HG03520 (cell line): ENCODE results near the gene PRPF40B.

Experiments
- ATAC-seq: cut with Tn5 transposase; IDR thresholded peaks from one replicate; pipeline ENCODE4 v1.9.1; 2021; ENCODE audit warnings: mild to moderate bottlenecking, moderate library complexity; ENCODE audit not compliant: unreplicated experiment

PRPF40B gene

DNA sequence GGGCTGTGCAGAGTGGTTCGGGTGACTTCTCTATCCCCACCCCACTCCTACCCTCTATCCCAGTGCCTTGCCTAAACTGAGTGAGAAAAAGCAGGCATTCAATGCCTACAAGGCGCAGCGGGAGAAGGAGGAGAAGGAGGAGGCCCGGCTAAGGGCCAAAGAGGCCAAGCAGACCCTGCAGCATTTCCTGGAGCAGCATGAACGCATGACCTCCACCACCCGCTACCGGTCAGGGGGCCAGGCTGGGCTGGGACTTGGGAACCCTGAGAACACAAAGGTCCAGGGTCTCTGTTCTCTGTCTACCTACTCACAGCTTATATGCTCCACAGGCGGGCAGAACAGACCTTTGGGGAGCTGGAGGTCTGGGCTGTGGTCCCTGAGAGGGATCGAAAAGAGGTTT, 11.7 kb downstream of the PRPF40B start:
- ATAC-seq = no peak

DNA sequence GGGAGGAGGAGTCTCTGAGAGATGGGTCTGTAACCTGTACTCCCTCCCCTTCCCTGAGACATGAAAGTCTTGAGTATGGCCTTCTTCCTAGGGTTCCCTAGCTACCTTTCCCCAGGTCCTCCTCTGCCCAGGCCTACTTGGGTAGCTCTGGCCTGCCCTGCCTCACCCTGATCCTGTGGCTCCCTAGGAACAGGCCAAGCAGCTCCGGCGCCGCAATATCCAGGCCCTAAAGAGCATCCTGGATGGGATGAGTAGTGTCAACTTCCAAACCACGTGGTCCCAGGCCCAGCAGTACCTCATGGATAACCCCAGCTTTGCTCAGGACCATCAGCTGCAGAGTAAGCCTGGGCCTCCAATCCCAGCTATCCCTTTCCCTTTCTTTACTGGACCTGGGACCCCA, 12.3 kb downstream of the PRPF40B start:
- ATAC-seq = no peak

DNA sequence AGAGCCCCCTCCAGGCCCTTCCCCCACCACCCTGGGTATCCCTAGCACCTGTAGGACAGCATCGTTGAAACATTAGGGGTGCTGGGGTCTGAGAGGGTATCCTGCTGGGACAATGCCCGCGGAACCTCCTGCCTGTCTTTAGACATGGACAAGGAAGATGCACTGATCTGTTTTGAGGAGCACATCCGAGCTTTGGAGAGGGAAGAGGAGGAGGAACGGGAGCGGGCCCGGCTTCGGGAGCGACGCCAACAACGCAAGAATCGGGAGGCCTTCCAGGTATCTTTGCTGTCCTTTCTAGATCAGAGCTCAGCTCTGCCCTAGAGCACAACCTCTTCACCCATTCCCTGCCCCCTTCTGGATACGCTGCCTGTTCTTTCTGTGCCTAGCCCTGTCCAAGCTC, 13.2 kb downstream of the PRPF40B start:
- ATAC-seq = no peak

DNA sequence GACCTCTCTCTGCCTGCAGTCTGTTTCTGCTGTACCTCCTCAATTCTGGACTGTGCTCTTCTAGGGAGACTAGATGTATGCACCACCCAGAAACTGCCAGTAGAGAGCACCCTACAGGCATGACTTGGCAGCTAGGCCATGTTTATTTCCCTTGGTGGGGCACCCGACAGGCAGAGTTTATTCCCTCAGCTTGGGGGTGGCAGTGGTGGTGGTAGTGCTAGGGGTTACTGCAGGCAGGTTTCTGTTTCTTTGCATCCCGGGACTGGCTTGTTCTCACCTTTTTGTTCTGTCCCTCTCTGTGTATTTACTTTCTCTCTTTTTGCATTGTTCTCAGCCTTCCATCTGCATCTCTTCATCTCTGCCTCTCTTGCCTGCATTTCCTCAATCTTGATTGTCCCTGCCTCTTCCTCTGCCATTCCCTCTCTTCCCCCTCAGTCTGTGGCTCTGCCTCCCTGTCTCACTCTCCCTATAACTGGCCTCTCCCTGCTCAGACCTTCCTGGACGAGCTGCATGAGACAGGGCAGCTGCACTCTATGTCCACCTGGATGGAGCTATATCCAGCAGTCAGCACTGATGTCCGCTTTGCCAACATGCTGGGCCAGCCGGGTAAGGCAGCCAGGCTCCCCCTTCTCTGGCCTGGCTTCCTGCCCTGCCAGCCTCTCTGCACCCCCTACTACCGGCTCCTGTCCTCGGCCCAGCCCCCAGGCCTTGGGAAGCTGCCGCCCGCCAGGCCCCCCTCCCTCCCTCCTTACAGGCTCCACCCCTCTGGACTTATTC, 13.8 kb downstream of the PRPF40B start:
- no peak for ATAC-seq

DNA sequence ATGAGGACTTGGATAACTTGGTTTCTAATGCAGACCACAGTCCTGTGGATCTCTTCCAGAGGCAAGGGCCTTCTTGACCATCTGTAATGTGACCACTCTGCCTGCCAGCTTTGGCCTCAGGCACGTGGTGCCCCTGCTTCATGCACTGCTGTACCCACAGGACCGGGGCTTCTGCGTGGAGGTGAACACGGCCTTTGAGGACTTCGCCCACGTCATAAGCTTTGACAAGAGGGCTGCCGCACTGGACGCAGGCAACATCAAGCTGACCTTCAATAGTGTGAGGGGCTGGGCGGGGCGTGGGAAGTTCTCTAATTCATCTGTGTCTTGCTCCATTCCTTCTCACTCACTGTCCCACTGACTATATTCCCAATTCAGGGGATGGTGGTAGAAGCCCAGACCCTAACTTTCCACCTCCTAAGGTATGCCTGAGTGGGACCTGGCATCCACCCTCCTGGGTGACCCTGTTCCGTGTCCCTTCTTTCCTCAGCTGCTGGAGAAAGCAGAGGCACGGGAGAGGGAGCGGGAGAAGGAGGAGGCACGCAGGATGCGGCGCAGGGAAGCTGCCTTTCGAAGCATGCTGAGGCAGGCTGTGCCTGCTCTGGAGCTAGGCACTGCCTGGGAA, 18.5 kb downstream of the PRPF40B start:
- no peak for ATAC-seq

DNA sequence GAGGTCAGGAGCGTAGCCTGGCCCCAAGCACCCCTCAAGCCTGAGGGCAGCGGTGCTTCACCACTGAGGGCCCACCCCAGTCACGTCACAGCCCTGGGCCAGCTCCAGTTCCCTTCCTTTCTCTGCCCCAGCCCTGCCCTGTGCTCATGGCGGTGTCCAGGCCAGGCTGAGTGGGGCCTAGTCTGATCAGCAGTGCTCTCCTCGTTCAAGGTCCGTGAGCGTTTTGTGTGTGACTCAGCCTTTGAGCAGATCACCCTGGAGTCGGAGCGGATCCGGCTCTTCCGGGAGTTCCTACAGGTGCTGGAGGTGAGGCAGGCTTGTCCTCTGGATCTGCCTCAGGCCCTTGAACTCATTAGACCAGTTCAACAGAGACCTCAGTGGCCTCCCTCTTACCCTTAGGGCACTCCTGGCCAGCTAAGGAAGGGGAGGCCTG, 19.0 kb downstream of the PRPF40B start:
- no peak for ATAC-seq

DNA sequence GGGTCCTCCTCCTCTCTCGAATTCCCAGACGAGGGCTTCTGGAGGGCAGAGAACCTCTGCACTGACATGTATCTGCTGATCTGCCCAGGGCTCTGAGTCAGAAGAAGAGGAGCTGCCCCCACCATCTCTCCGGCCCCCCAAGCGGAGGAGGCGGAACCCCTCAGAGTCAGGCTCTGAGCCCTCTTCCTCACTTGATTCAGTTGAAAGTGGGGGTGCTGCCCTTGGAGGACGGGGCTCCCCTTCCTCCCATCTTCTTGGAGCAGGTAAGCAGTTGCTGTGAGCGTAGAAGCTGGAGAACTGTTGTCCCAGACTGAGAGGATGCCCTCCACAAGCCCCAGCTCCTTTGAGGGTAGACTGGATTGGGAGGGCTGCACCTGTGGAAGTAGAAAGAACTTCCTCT, 19.8 kb downstream of the PRPF40B start:
- no peak for ATAC-seq

DNA sequence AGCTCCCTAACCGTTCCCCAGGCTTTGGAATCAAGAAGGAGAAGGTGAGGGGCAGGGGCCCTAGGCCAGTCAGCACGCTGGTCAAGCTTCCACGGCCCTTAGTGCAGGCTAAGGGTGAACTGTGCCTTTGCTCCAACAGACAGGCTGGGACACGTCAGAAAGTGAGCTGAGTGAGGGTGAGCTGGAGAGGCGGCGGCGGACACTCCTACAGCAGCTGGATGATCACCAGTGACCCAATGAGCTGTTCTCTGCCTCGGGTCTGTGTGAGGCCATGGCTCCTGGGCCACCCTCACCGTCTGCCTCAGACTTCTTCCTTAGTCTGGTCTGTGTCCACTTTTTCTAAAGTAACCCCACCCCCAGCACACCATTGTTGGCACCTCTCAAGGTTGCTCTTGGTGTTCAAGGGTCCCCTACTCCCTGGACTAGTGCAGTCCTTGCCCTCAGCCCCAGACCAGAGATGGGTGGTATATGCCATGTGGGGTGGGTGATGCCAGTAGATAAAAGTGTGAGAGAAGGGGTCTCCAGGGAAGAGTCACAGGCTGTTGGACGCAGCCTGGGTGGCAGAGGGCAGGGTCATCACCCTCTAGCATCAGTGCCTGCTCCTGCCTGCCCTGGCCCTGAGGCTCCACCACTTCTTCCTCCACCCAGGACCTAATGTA, 20.7 kb downstream of the PRPF40B start:
- no peak for ATAC-seq

DNA sequence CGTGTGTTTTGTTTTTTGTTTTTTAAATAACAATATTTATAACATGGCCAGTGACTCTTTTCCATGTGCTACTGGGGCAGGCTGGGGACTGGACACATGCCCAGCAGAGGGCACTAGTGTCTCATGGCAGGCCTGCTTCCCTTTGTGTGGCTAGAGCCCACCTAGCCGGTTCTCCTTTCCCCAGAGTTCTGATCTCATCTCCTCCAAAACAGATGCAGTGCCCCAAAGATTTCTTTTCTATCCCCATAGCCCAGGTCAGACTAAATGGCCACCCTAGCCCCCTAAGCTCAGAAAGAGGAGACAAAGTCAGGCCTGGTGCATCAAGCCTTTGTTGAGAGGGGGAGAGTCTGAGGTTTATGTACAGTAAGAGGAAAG, 21.2 kb downstream of the PRPF40B start:
- no peak for ATAC-seq

DNA sequence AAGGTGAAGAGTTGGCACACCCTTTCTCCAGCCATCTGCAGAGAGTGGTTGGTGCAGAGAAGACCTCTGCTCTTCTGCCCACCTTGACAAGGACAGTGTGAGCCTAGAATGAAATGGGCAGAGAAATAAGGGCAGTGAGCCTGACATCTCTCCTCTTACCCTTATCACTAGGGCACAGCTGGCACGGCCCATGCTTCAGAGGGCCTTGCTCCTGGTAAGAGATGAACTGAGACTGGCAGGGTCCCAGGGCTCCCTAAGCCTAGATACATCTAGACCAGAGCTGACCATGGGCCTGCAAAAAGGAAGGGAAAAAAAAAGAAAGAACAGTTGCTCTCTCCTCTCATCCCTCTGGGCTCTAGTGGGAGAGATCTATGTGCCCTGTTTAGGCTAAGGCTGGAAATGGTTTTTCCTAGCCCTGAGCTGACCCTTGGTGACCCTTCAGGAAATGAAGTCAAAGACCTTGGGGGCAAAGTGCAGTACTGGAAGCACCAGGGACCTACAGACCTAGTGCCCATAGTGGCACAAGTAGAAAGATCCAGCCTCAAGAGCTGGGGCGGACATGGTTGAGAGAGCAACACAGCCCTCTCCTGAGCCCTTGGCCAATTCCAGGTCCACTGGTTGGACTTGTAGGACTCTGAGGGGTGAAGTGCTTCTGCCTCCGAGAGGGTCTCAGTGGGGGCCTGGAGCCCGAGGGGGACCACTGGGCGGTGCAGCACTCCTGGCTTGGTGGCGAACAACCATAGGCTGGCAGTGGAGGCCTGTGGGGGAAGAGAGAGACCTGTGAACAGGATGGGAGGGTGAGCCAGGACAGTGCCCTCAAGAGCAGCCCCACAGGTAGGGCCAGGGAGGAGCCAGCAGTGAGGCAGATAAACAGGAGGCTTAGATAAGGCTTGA, 22.0 kb downstream of the PRPF40B start:
- ATAC-seq = no peak

DNA sequence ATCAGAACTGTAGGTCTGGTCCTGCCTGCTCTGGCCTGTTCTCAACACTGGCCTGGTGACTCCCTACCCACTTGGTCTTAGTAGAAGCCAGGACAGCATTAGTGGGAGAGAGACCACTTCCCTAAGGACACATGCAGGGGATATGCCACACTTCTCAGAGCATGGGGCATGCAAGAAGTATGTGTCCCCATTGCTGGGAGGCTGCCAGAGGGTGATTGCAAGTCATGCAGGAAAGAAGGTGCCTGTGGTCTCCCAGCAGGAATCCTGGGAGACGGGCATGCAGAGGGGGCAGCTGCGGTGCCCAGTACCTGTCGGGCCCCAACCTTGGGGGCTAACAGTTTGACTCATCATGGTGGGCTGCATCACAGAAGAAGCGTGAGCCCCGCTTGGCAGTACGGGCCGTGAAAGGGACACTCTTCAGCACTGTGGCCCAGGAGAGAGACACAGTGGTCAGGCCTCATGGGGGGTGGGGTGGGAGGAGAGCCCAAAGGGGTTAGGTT, 23.0 kb downstream of the PRPF40B start:
- ATAC-seq = no peak

DNA sequence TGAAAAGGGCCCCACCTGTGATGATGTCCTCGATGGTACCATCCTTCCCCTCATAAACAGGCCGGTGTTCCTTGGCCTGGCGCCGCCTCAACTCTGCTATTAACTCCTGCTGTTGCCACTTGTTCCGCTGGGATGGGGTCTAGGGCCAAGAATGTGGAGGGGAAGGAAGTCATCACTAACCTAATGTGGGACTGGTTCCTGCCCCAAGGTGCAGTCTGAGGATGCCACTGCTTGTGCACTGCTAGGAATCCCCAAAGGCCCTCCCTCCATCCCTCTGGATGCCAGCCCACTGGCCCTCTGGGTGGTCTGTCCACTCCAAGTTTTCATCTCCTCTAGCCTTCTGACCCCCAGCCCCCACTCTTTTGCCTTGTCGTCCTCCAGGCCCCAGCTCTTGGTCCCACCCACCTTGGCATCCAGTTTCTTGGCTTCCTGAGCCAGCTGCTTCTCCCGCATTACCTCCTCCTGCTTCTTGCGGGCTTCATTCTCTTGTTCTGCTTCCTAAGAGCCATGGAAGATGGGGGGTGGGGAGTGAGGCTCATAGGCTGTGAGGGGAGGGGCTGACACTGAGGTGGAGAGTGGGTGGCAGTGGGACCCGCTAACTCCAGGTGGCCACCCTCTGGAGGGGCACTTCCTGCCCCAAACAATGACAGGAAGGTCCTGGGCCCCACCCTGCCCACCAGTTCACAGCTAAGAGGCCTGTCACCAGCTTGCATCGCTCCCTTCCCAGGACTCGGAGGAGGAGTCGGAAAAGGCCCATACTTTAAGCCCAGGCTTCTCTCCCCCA, 23.7 kb downstream of the PRPF40B start:
- no peak for ATAC-seq

DNA sequence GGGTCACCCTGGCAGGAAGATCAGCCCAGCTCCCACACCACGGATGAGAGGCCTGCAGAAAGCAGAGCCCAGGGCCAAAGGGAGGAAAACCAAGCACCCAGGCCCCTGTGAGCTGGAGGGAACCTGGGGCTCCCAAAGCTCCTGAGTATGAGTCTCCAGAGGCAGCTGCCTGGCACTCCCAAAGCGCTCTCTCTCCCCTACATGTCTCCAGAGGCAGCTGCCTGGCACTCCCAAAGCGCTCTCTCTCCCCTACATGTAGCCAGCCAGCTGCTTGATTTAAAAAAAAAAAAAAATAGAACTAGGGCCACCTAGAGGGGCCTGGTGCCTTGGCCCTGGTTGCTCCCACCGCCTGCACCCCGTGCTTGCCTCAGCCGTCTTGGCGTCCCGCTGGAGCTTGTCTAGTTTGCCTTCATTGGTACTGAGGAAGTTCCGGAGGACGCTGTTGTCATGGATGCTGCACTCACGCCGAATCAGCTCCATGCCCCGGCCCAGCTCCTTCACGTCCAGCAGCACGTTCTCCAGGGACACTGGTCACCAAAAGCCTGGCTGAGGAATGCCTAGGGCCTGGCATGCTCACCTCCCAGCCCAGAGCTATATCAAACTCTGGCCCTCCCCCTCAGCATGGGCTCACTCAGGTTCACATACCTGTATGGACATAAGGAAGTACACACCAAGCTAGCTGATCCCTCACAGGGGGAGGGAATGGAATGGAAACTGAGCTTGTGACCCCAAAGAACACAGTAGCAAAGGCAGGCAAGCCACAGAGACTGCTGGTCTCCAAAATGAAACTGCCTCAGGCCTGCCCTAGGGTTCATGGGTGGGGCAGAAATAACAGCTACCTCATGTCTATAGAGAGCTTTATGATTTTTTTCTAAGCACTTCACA, 24.7 kb downstream of the PRPF40B start:
- ATAC-seq = no peak

DNA sequence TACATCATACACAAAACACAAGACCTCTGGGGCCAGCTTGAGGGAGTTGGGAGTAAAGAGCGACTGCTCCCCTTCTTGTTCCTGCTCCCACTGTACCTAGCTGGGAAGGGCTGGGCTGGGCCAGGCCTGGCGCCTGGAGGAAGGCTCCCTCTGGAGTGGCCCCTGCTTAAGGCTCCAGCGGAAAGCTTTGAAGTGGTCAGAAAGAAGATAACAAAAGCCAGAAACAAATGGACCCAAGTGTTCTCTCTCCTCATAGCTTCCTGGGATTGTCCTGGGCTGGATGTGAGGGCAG, 25.3 kb downstream of the PRPF40B start:
- ATAC-seq = no peak

DNA sequence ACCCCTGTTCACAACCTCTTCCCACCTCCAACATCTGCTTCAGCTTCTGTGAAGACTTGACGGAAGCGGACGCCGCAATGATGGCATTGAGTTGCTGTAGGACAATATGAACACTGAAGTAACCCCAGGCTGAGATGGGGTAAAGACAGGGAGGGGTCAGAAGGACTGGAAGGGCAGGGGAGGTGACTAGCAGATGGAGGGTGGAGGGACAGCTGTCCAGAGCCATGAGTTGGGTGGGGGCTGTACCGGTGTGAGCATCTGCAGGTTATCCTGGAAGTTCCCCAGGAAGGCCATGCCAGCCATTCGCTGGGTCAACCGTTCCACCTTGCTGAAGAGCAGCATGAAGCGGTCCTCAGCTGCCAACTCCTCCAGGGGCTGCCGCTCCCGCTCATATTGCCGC, 26.1 kb downstream of the PRPF40B start:
- no peak for ATAC-seq

DNA sequence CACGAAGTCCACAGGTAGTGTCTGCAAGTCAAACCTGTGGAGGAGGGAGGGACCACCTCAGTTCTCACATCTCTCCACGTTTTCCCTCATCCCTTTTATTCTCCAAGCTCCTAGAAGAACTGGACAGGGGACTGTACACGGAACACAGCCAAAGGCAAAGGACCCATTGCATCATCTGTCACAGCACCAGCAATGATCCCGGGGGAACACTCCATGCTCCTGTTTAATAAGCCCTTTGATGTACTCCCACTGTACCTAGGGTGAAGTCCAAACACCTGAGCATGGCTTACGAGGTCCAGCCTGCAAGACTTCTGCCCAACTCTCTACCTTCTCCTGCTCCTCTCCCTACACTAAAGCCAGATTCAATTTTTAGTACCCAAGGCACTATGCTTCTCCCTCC, 26.5 kb downstream of the PRPF40B start:
- no peak for ATAC-seq

DNA sequence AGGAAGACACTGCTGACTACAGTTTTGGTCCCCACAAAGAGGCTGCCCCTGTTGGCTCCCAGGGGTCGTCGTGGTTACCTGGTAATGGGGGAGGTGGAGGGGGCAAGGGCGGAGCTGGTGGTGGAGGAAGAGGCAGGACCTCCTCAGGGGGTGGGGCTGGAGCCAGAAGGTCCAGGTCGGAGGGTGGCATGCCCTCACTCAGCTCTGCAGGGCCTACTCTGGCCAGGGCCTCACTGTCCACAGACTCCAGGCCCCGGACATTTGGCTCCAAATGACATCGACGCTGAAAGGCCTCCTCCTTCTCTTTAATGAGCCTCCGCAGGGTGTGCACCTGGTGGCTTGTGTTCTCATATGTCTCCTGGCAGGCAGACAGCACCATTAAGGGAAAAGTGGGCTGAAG, 28.5 kb downstream of the PRPF40B start:
- no peak for ATAC-seq

DNA sequence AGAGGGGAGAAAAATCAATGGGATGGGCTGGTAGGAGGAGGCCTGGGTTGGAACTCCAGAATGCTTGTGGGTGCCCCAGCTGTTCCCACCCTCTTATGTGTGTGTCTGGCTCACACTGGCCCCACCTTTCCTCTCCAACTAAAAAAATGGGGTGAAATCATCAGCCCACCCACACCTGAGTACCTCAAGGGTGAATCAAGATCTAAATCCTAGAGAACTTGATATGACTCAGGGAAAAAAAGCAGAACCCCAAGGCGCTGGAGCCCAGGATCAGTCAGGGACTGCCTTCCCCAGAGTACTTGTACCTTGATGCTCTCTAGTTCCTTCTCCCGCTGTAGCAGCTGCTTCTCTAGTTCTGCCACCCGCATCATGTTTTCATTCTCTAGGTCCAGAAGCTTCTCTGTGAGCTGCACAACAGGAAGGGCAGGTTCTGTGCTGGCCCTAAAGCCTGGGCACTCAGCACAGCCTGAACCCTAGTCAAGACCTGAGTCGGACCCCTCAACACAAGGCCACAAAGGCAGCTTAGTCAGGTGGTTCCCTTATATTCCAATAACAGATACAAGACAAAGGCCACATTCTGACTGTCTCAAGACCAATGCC, 29.7 kb downstream of the PRPF40B start:
- no peak for ATAC-seq

DNA sequence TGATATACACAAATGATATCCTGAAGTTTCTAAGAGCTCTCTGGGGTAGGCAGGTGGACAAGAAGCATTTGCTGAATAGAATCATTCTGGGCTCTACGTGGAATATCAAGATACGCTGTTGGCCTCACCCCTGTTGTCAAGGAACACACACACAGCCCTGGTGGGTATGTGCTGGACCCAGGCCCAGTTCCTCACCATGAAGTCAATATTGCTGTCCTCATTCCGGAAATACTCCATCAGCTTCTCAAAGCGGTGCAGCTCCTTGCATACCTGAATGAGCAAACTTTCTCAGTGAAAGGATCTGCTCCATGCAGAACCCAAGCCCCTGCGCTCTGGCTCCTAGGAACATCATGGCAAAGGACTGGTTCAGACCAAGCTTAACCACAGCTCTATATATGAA, 31.4 kb downstream of the PRPF40B start:
- no peak for ATAC-seq
